ENCODE data around the gene MBP. TPM values are rescaled to one million over a fixed set of nuclear protein-coding genes. Genes with fewer than 3 reads are reported as not detected.

The MBP gene
- total RNA-seq = 80.7 TPM

GRCh38 chr18:77132369-77133050 is at the start of gene MBP:
MBP (minus strand) TSS chr18:77132783; CDS start chr18:77105261, 27,522 bp downstream.
- H3K4me3 ChIP-seq (ENCODE audit: low read length) = peak within 1 kb of the TSS; percentile 86
- H3K4me1 ChIP-seq (ENCODE audit: insufficient read depth, low read length) = peaks cover 59% of the 10 kb centered on the region
- H3K27me3 ChIP-seq (ENCODE audit: insufficient read depth, low read length) = no peaks in the 10 kb centered on the region
- no peaks in the 10 kb centered on the region for H3K9me3 ChIP-seq (ENCODE audit: low read depth, low read length)

GRCh38 chr18:77181950-77182707 is 49.5 kb upstream of the MBP start:
- Histone ChIP-seq H3K27me3 (ENCODE audit: insufficient read depth, low read length) (no peaks in the 10 kb centered on the region), H3K4me3 (ENCODE audit: low read length) (no peak overlapping the region), H3K4me1 (ENCODE audit: insufficient read depth, low read length) (no peaks in the 10 kb centered on the region)

GRCh38 chr18:77178559-77178958 is 46.0 kb upstream of the MBP start:
- no peak overlapping the region for H3K4me3 ChIP-seq (ENCODE audit: low read length)
- H3K27me3 ChIP-seq (ENCODE audit: insufficient read depth, low read length) = no peaks in the 10 kb centered on the region
- no peaks in the 10 kb centered on the region for H3K4me1 ChIP-seq (ENCODE audit: insufficient read depth, low read length)
- no peaks in the 10 kb centered on the region for H3K9me3 ChIP-seq (ENCODE audit: low read depth, low read length)

More at GRCh38 chr18:77181950-77182707, 49.5 kb upstream of the MBP start:
- H3K9me3 ChIP-seq (ENCODE audit: low read depth, low read length) = no peaks in the 10 kb centered on the region

- Histone ChIP-seq H3K4me1 (ENCODE audit: insufficient read depth, low read length) (no peaks in the 10 kb centered on the region), H3K9me3 (ENCODE audit: low read depth, low read length) (no peaks in the 10 kb centered on the region), H3K4me3 (ENCODE audit: low read length) (no peak overlapping the region), H3K27me3 (ENCODE audit: insufficient read depth, low read length) (no peaks in the 10 kb centered on the region)
Observed at GRCh38 chr18:77177009-77177408, 44.4 kb upstream of the MBP start.

GRCh38 chr18:77173275-77174030 is 40.9 kb upstream of the MBP start:
- H3K9me3 ChIP-seq (ENCODE audit: low read depth, low read length) = no peaks in the 10 kb centered on the region
- H3K4me1 ChIP-seq (ENCODE audit: insufficient read depth, low read length) = no peaks in the 10 kb centered on the region
- no peaks in the 10 kb centered on the region for H3K27me3 ChIP-seq (ENCODE audit: insufficient read depth, low read length)
- H3K4me3 ChIP-seq (ENCODE audit: low read length) = no peak overlapping the region

DNA sequence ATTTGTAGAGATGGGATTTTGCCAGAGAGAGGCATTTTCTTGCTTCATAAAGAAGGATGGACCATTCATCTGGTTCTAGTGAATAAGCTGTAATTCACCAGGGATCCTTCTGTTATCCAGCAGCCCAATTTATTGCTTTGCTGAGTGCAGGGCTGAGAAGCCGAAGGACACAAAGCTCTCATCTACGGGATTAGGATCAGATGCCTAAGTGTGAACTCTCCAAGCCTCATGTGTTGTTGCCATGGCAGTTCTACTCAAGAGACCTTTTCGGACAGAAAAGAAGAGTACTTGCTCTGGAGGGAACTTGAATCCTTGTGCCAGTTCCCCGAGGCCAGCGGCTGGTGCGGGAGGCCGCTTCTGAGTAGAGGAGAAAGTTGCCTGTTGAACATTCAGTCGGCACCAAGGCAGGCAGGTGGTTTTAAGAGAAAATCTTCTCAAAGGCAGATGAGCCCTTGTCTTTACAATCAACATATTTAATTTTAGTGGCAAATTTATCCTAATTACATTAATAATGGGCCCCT is 38.4 kb upstream of the MBP start:
- Histone ChIP-seq H3K4me3 (ENCODE audit: low read length) (no peak overlapping the region), H3K4me1 (ENCODE audit: insufficient read depth, low read length) (no peaks in the 10 kb centered on the region), H3K9me3 (ENCODE audit: low read depth, low read length) (no peaks in the 10 kb centered on the region), H3K27me3 (ENCODE audit: insufficient read depth, low read length) (no peaks in the 10 kb centered on the region)

DNA sequence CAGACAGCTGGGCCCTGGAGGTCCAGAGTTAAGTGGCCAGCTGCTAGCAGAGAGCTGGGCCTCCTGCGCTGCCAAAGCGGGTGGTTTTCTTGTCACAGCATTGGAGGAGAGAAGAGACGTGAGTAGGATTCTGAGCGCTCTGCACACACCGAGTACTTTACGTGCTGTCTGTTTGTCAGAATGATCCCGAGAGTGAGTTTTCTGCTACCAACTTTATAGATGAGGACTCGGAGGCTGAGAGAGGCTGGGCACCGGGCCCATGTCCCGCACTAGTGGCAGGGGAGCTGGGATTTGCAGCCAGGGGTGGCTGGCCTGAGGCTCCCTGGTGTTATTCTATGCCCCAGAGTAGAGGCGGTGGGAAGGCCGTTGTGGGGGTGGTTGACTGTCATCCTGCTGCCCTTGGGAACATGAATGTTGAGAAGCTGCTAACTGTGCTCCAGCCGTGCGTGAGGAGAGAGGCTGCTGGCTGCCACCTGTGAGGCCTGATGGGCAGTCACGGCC is 36.3 kb upstream of the MBP start:
- Histone ChIP-seq H3K4me3 (ENCODE audit: low read length) (no peak overlapping the region), H3K9me3 (ENCODE audit: low read depth, low read length) (no peaks in the 10 kb centered on the region)

GRCh38 chr18:77167251-77167650 is 34.7 kb upstream of the MBP start:
- H3K4me3 ChIP-seq (ENCODE audit: low read length) = no peak overlapping the region
- peaks cover 3% of the 10 kb centered on the region for H3K4me1 ChIP-seq (ENCODE audit: insufficient read depth, low read length)
- no peaks in the 10 kb centered on the region for H3K9me3 ChIP-seq (ENCODE audit: low read depth, low read length)
- no peaks in the 10 kb centered on the region for H3K27me3 ChIP-seq (ENCODE audit: insufficient read depth, low read length)

More for the DNA sequence above, 36.3 kb upstream of the MBP start:
- no peaks in the 10 kb centered on the region for H3K4me1 ChIP-seq (ENCODE audit: insufficient read depth, low read length)
- H3K27me3 ChIP-seq (ENCODE audit: insufficient read depth, low read length) = no peaks in the 10 kb centered on the region

- H3K4me3 ChIP-seq (ENCODE audit: low read length) = no peak overlapping the region
- no peaks in the 10 kb centered on the region for H3K27me3 ChIP-seq (ENCODE audit: insufficient read depth, low read length)
- no peaks in the 10 kb centered on the region for H3K9me3 ChIP-seq (ENCODE audit: low read depth, low read length)
- peaks cover 10% of the 10 kb centered on the region for H3K4me1 ChIP-seq (ENCODE audit: insufficient read depth, low read length)
Observed at GRCh38 chr18:77166523-77166922, 33.9 kb upstream of the MBP start.

DNA sequence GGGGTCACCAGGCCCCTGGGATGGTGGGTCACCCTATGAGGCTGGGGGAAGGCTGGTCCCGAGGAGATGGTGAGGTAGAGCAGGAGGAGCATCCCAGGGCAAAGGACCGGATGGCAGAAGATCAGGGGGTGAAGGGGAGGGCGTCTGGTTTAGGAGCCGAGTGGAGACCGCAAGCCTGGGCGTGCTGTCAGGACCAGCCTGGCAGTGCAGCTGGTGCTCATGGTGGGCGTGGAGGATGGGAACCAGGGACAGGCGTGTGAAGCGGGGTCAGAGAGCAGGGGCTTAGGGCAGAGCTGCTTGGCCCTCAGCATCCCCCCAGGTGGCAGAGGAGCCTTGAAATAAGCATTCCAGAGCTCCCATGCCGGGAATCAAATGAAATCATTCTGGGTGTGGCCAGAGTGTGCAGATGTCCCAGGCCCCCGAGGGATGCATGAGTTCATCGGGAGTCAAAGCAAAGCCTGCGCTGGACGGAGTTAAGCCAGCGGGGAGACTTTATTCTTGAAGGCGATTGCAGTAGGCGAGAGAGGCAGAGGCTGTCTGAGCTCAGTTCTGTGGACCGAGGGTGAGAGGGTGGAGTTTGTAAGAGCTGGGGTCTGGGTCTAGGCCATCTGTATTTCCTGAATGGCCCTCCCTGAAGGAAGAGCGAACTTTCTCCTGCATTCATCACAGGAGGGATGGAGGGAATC is 33.1 kb upstream of the MBP start:
- Histone ChIP-seq H3K27me3 (ENCODE audit: insufficient read depth, low read length) (no peaks in the 10 kb centered on the region), H3K4me3 (ENCODE audit: low read length) (no peak overlapping the region), H3K4me1 (ENCODE audit: insufficient read depth, low read length) (peaks cover 14% of the 10 kb centered on the region), H3K9me3 (ENCODE audit: low read depth, low read length) (no peaks in the 10 kb centered on the region)

GRCh38 chr18:77164763-77165485 is 32.3 kb upstream of the MBP start:
- Histone ChIP-seq H3K27me3 (ENCODE audit: insufficient read depth, low read length) (no peaks in the 10 kb centered on the region), H3K9me3 (ENCODE audit: low read depth, low read length) (no peaks in the 10 kb centered on the region), H3K4me1 (ENCODE audit: insufficient read depth, low read length) (peaks cover 20% of the 10 kb centered on the region), H3K4me3 (ENCODE audit: low read length) (no peak overlapping the region)

- H3K9me3 ChIP-seq (ENCODE audit: low read depth, low read length) = no peaks in the 10 kb centered on the region
- peaks cover 22% of the 10 kb centered on the region for H3K4me1 ChIP-seq (ENCODE audit: insufficient read depth, low read length)
- no peaks in the 10 kb centered on the region for H3K27me3 ChIP-seq (ENCODE audit: insufficient read depth, low read length)
- H3K4me3 ChIP-seq (ENCODE audit: low read length) = no peak overlapping the region
Observed at GRCh38 chr18:77164026-77164425, 31.4 kb upstream of the MBP start.

DNA sequence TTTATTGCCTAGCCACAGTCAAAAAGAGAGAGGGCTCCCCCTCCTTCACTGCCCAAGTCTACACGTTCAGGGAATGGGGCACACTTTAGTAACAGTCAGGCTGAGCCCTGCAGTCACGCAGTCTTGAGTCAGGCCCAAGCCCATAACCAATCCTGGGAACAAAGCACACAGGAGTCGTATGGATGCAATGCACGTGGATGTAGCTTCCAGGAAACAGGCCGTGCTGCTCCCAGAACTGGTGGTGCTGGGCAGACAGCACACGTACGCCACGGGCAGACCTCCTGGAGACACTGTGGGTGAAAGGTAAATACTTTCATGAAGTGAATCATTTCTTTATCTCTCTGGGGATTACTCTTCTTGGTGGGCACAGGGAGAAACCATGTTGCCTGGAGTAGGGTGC is 30.0 kb upstream of the MBP start:
- peaks cover 22% of the 10 kb centered on the region for H3K4me1 ChIP-seq (ENCODE audit: insufficient read depth, low read length)
- no peaks in the 10 kb centered on the region for H3K9me3 ChIP-seq (ENCODE audit: low read depth, low read length)
- H3K4me3 ChIP-seq (ENCODE audit: low read length) = no peak overlapping the region
- H3K27me3 ChIP-seq (ENCODE audit: insufficient read depth, low read length) = no peaks in the 10 kb centered on the region

- no peaks in the 10 kb centered on the region for H3K27me3 ChIP-seq (ENCODE audit: insufficient read depth, low read length)
- no peak overlapping the region for H3K4me3 ChIP-seq (ENCODE audit: low read length)
- H3K4me1 ChIP-seq (ENCODE audit: insufficient read depth, low read length) = peaks cover 22% of the 10 kb centered on the region
- no peaks in the 10 kb centered on the region for H3K9me3 ChIP-seq (ENCODE audit: low read depth, low read length)
Observed at GRCh38 chr18:77161961-77162360, 29.4 kb upstream of the MBP start.
